Natural killer cell (primary cell): ENCODE data around the gene KLHDC8B. TPM values are rescaled to one million over a fixed set of nuclear protein-coding genes. Genes with fewer than 3 reads are reported as not detected.

Experiments
- ATAC-seq, 3 donors: fragments of 150-1000 bp in 2 of 3; fragments of 200-7000 bp in 1 of 3; cut with Tn5 transposase; 1 replicate in 1 of 3; 2 replicates in 2 of 3; pipeline ENCODE4 v1.10.0; 2021; ENCODE audit warnings: mild to moderate bottlenecking in 2 of 3, moderate library complexity in 2 of 3
- DNase-seq, 2 donors: peaks; one replicate each; pipeline versions ENCODE4 v3.0.0 to v3.0.0-alpha.2; 2013 to 2021; ENCODE audit warnings: mixed read lengths in 1 of 2
- H3K27ac ChIP-seq: one replicate; pipeline ENCODE4 v1.5.1; 2013; ENCODE audit warnings: mild to moderate bottlenecking, low read length
- H3K27me3 ChIP-seq: one replicate; pipeline ENCODE4 v1.6.1; 2013; ENCODE audit warnings: low read length; ENCODE audit not compliant: control insufficient read depth, insufficient read depth
- H3K36me3 ChIP-seq: one replicate; pipeline ENCODE4 v1.6.1; 2013; ENCODE audit warnings: low read length; ENCODE audit not compliant: control insufficient read depth, insufficient read depth
- H3K4me1 ChIP-seq: one replicate; pipeline ENCODE4 v1.6.1; 2013; ENCODE audit warnings: low read length; ENCODE audit not compliant: control insufficient read depth, insufficient read depth
- H3K4me3 ChIP-seq: one replicate; pipeline ENCODE4 v1.5.1; 2013; ENCODE audit warnings: low read length
- H3K9me3 ChIP-seq: one replicate; pipeline ENCODE4 v1.6.1; 2013; ENCODE audit warnings: low read length; ENCODE audit not compliant: control insufficient read depth, insufficient read depth
- H3K27ac Mint-ChIP-seq, 2 donors: one replicate each; pipeline ENCODE4 v1.8.0; 2022; ENCODE audit warnings: mild to moderate bottlenecking in 2 of 2, mixed read lengths in 2 of 2, moderate library complexity in 1 of 2
- H3K27me3 Mint-ChIP-seq, 2 donors: one replicate each; pipeline ENCODE4 v1.8.0; 2022; ENCODE audit warnings: low read depth in 2 of 2, mixed read lengths in 2 of 2
- H3K36me3 Mint-ChIP-seq: one replicate; pipeline ENCODE4 v1.8.0; 2022; ENCODE audit warnings: mixed read lengths
- H3K4me1 Mint-ChIP-seq, 2 donors: one replicate each; pipeline ENCODE4 v1.8.0; 2022; ENCODE audit warnings: mixed read lengths in 2 of 2
- H3K4me3 Mint-ChIP-seq: one replicate; pipeline ENCODE4 v1.8.0; 2022; ENCODE audit warnings: mild to moderate bottlenecking, moderate library complexity, mixed read lengths
- H3K9me3 Mint-ChIP-seq, 2 donors: one replicate each; pipeline ENCODE4 v1.8.0; 2022; ENCODE audit warnings: mixed read lengths in 2 of 2
- WGBS: methylation state at CpG from one replicate; pipeline ENCODE4 v1.1.7; 2013; ENCODE audit warnings: missing lambda C conversion rate; ENCODE audit not compliant: insufficient coverage; 5-methylcytosine and 5-hydroxymethylcytosine counted together
- intact Hi-C: fragments of 100-400 bp; cut with micrococcal nuclease; formaldehyde crosslinking; loops from one replicate; pipeline ENCODE4 v1.14.2; 2022
- total RNA-seq, 4 donors: library from RNA; stranded (reverse); fragments of 120-200 nt in 1 of 4; gene quantifications; one replicate each; pipeline versions ENCODE4 v1.2.3 to v1.2.4, GENCODE V29; 2013 to 2022
- TF ChIP-seq, protein P1 (sequence below): fragments of 200-600 bp; IDR thresholded peaks from one replicate; pipeline ENCODE4 v1.8.0; 2022; ENCODE audit warnings: antibody characterized with exemption

The KLHDC8B gene
- total RNA-seq, 3 donors from 2014 or later (not counting 1 experiment from before 2014, with no cell fraction given), result 2.4 to 7.0 (median 3.5) TPM

DNA sequence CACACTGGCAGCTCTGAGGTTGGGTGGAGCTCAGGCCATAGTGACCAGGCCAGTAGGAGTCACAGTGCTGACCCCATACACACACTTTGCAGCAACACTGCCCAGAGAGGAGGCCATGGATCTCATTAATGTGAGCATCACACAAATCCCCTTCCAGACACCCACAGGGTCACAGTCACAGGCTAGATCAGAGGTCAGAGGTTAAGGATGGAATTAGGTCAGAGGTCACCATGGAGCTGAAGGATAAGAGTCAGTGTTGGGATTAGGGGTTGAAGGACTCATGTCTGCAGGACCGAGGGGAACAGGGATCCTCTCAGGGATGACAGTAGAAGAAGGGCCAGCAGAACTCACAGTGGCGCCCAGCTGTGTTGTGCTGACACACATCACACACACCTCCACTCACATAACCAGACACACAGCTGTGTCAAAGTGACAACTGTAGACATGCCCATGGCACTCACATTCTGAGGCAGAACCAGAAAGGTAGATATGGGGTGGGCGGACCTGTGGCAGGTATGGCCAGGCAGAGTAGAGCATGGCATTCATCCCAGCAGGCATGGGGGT is 18.0 kb upstream of the KLHDC8B start:
- intact Hi-C loops, result no loop called here
- Mint-ChIP-seq H3K27me3 (no peaks in the 10 kb centered on the region), H3K4me3 (no peak overlapping the region), H3K36me3 (no peaks in the 10 kb centered on the region), H3K27ac (no peak overlapping the region), H3K9me3 (no peaks in the 10 kb centered on the region), H3K4me1 (peaks cover 0 to 4% of the 10 kb centered on the region in 2 donors)
- Histone ChIP-seq H3K27ac (no peak overlapping the region), H3K4me1 (no peaks in the 10 kb centered on the region), H3K9me3 (no peaks in the 10 kb centered on the region), H3K36me3 (no peaks in the 10 kb centered on the region), H3K4me3 (no peak overlapping the region), H3K27me3 (no peaks in the 10 kb centered on the region)
- DNase-seq (no peak), ATAC-seq (no peak)
- TF ChIP-seq, protein P1, sequence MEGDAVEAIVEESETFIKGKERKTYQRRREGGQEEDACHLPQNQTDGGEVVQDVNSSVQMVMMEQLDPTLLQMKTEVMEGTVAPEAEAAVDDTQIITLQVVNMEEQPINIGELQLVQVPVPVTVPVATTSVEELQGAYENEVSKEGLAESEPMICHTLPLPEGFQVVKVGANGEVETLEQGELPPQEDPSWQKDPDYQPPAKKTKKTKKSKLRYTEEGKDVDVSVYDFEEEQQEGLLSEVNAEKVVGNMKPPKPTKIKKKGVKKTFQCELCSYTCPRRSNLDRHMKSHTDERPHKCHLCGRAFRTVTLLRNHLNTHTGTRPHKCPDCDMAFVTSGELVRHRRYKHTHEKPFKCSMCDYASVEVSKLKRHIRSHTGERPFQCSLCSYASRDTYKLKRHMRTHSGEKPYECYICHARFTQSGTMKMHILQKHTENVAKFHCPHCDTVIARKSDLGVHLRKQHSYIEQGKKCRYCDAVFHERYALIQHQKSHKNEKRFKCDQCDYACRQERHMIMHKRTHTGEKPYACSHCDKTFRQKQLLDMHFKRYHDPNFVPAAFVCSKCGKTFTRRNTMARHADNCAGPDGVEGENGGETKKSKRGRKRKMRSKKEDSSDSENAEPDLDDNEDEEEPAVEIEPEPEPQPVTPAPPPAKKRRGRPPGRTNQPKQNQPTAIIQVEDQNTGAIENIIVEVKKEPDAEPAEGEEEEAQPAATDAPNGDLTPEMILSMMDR, result no peak
- 95% methylated on average over 3 of the region's 3 CpGs for WGBS

DNA sequence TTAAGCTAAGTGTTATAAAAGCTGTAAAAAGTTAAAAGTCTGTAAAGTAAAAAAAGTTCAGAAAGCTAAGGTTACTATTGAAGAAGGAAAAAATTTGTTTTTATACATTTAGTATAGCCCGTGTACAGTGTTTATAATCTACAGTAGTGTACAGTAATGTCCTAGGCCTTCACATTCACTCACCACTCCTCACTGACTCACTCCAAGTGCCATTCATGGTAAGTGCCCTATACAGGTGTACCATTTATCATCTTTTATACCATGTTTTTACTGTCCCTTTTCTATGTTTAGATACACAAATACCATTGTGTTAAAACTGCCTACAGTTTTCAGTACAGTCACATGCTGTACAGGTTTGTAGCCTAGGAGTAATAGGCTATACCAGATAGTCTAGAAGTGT is 14.1 kb upstream of the KLHDC8B start:
- H3K27me3 ChIP-seq, result no peaks in the 10 kb centered on the region
- ATAC-seq (no peak), DNase-seq (no peak)
- no peaks in the 10 kb centered on the region for H3K4me1 ChIP-seq
- Mint-ChIP-seq H3K27ac (no peak overlapping the region), H3K9me3 (no peaks in the 10 kb centered on the region), H3K27me3 (no peaks in the 10 kb centered on the region), H3K36me3 (no peaks in the 10 kb centered on the region), H3K4me1 (peaks cover 0 to 3% of the 10 kb centered on the region in 2 donors), H3K4me3 (no peak overlapping the region)
- no CpG with 5 or more reads among the region's 1 CpG for WGBS
- no peaks in the 10 kb centered on the region for H3K36me3 ChIP-seq
- no peaks in the 10 kb centered on the region for H3K9me3 ChIP-seq
- H3K4me3 ChIP-seq, result no peak overlapping the region
- no peak overlapping the region for H3K27ac ChIP-seq
- intact Hi-C loops, result no loop called here
- TF ChIP-seq, protein P1, result no peak

DNA sequence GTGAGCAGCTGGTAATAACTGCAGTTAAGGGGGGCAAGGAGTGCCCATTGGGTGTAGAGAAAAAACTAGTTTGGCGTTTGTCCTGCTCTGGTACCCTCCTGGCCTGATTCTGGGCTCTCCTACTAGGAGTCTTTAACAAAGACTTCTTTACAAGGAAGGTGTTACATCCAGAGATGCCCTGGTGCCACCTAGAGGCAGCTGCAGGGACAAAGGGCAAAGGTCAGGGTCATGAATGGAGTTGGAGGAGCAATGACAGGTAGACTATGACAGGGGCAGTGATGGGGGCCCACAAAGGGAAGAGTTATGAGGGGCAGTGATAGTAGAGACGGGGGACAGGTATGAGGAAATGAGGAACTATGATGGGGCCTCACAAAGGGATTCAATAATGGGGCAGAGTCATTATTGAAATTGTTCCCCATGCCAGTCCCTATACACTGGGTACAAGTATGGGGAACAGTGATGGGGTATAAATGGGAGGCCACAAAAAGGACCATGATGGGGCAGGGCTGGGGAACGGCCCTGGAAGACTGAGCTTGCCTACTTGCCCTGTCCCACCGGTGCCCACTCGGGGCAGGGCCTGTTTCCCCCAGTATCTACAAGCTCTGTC is 13.2 kb upstream of the KLHDC8B start:
- Histone ChIP-seq H3K4me3 (no peak overlapping the region), H3K36me3 (peaks cover 5% of the 10 kb centered on the region), H3K4me1 (no peaks in the 10 kb centered on the region), H3K27ac (no peak overlapping the region), H3K27me3 (no peaks in the 10 kb centered on the region), H3K9me3 (no peaks in the 10 kb centered on the region)
- DNase-seq, result peak; percentile 27 to 81
- TF ChIP-seq, protein P1, result peak; percentile 43
- WGBS, result 82% methylated on average over 5 of the region's 5 CpGs
- intact Hi-C loops, result loop anchor here (1.0 kb wide), 1 partner anchor 170 kb away; no protein-coding TSS in a partner anchor
- H3K4me3 Mint-ChIP-seq, result no peak overlapping the region
- H3K4me1 Mint-ChIP-seq, result peaks cover 0 to 3% of the 10 kb centered on the region in 2 donors
- H3K27me3 Mint-ChIP-seq, result no peaks in the 10 kb centered on the region
- no peaks in the 10 kb centered on the region for H3K36me3 Mint-ChIP-seq
- ATAC-seq, result peak; percentile 75 to 96 (median 84)
- no peaks in the 10 kb centered on the region for H3K9me3 Mint-ChIP-seq
- H3K27ac Mint-ChIP-seq, result peak overlapping the region in 1 of 2 donors; percentile 6
